RKO (cell line): ENCODE data around the gene GHR.

Source experiments
- DNase-seq: peaks from one replicate; pipeline ENCODE4 v3.0.0-alpha.2; 2016; ENCODE audit warnings: low spot score

The GHR gene

DNA sequence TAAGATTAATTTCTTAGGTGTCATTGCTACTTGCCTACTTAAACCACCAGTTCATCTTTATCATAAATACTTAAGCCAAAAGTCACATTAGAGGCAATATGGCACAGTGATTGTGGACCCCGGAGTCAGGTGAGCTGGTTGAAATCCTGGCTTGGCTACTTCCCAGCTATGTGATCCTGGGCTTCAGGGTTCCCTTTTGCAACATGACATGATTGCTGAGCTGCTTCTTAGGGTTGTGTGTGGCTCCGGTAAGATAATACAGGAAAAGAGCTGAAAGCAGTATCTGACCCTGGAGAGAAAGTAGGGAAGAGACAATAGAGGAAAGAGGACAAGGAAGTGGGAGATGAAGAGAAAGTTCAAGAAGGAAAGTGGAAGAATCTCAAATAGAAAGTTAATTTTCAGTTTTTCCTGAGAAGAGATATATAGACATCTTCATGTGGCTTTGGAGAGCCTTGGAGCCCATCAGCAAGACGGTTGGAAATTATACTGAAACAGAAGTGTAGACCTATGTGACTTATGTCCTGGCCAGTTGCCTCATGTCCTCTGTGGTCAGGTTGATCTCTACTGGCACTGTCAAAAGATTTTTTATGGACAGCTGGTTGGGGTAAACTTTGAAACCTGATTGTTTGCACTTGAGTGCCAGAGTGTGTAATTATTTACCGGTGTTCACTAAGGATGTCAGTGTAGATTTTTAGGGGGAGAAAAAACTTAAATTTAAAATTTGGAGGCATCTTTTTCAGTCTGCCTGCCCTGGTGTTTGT, 93.2 kb downstream of the GHR start:
- no peak for DNase-seq

GRCh38 chr5:42517164-42517563, 93.9 kb downstream of the GHR start:
- no peak for DNase-seq

DNA sequence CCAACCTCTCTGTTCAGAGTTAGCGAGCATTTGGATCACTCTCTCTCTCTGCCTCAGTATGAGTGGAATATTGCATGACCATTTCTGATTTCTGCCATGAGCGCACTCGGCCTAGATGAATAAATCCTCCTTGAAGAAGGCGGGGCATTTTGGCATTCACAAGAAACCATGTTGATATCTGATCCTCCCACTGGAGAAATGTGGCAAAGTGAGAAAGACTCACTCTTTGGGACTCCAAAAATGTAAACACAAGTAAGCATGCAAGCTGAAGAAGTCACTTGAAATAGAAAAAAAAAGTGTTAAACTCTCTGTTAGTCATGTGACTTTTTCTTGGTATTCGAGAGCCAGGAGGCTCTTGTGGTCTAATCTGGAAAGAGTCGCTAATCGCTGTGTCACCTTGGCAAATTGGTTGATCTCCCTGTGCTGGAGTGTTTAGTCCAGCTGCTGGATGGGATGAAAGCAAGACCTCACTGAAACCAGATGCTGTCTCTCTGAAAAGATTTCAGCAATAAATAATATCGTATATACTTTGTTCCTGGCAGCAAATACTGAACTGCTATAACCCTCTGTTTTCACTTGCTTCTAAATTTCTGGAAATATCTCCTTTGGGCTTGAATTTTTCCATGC, 95.5 kb downstream of the GHR start:
- no peak for DNase-seq

- DNase-seq = no peak
Measured at GRCh38 chr5:42520203-42520602, 97.0 kb downstream of the GHR start.

DNA sequence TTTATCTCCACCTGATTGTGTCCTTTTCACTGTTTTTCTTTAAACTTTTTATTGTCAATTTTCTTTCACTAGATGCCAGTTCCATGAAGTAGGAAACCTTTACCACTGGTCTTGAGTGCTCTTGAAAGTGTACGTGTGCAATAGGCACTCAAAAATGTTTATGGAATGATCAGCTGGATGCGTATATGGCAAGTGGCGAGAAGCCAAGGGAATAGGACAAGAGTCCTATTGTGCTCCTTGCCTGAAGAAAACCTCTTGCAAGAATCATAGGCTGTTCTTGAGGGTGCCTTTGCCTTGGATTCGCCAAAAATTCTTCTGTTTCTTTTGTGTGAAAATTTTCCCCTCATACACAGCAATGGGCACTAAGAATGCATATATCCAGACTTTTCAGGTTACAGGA, 97.7 kb downstream of the GHR start:
- DNase-seq = no peak

DNA sequence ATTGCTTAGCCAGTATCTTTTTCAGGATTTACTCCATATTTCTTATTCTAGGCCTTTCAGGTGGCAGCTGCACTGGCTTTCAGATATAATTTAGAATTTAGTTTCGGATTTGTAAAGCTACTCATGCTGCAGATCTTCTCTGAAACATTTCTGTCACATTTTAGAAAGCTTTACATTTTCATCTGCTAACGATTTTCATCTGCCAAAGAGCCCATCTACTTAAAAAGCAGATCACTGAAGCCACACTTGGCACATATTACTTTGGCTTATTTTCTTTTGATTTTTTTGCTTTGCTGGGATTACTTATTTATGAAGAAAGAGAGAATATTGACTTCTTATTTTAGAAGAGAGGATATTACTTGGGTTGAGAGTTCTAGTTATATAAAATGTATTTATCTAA, 98.2 kb downstream of the GHR start:
- DNase-seq = no peak

DNA sequence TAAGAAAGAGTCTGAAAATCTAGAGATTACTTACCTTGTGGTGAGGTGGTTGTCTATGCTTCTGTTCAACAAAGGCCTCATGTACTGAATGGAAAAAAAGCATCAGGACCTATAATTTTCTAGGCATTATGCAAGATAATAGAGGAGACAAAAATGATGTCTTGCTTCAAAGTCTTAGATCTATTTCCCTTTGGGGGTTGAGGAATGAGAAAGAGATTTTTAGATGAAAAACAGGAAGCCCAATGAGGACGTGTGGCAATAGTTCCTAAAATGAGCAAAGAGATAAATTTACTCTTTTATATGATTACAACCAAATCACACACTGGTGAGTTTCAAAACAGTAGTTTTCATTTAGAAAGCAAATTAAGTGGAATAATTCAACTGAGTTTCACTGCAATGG, 99.5 kb downstream of the GHR start:
- no peak for DNase-seq

DNA sequence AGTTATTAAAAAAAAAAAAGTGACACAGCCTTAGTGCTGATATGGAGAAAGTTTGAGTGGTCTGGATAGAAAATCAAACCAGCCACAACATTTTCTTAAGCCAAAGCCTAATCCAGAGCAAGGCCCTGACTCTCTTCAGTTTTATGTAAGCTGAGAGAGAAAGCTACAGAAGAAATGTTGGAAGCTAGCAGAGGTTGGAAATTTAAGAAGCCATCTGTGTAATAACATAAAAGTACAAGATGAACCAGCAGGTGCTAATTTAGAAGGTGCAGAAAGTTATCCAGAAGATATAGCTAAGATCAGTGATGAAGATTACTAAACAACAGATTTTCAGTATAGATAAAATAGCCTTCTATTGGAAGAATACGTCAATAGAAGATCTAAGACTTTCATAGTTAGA, 102.9 kb downstream of the GHR start:
- no peak for DNase-seq

DNA sequence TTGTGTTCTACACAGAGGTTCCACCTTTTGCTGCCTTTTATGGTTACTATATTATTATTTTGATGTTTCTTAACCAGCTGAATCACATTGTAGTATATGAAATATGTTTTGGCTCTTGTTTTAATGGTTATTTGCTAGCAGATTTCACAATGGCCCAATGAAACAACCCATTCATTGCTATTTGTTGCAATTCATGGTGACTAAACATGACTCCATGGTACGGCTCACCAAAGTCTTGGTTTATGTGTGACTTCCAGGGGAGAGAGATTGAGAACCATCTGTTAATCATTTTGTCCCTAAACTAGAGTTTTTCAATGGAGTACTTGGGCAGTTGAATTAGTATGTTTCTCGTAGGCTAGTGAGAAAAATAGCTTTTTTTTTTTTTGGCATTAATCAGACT, 108.4 kb downstream of the GHR start:
- DNase-seq = no peak

GRCh38 chr5:42542106-42542505, 118.9 kb downstream of the GHR start:
- no peak for DNase-seq

GRCh38 chr5:42543774-42544173, 120.5 kb downstream of the GHR start:
- no peak for DNase-seq

GRCh38 chr5:42545038-42545437, 121.8 kb downstream of the GHR start:
- no peak for DNase-seq

- peak; percentile 65 for DNase-seq
Measured at GRCh38 chr5:42547141-42547540, 123.9 kb downstream of the GHR start.

DNA sequence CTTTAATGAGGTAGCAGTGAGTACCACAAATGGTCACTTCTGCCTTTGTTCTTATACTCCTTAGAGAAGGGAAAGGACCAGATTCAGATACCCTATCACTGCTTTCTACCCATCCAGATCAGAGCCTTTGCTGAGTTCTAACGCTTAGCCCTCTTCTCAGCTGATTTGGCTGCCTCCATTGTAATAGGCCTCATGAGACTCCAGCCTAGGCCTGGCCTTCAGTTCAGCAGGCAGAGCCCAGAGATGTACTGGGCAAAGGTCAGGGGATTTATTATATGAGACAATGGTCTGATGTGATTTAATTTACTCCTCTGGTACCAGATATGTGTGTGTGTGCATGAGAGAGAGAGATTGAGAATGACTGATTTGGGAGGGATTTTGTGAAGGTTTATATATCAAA, 124.7 kb downstream of the GHR start:
- no peak for DNase-seq

- no peak for DNase-seq
Measured at GRCh38 chr5:42552597-42552996, 129.4 kb downstream of the GHR start.

- DNase-seq = no peak
Measured at GRCh38 chr5:42553461-42553860, 130.2 kb downstream of the GHR start.

GRCh38 chr5:42555010-42555409, 131.8 kb downstream of the GHR start:
- DNase-seq = no peak

DNA sequence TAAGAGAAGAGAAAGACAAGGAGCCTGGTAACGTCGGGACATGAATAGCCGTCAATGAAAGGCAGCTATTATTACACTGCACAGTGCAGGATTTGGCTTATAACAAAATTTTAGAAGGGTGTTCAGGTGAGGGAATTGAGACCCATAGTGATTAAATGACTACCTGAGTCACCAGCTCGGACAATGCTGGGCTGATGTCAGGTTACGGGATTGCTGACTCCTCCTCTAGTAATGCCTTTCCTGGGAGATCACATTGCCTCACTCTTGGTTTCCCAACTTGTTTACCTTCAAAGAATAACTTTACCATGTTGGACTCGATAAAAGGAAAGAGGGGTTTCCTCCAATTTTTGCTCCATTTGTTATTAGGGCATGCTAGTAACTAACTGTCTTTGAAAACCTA, 132.6 kb downstream of the GHR start:
- DNase-seq = no peak

- DNase-seq = no peak
Measured at GRCh38 chr5:42557689-42558088, 134.4 kb downstream of the GHR start.

DNA sequence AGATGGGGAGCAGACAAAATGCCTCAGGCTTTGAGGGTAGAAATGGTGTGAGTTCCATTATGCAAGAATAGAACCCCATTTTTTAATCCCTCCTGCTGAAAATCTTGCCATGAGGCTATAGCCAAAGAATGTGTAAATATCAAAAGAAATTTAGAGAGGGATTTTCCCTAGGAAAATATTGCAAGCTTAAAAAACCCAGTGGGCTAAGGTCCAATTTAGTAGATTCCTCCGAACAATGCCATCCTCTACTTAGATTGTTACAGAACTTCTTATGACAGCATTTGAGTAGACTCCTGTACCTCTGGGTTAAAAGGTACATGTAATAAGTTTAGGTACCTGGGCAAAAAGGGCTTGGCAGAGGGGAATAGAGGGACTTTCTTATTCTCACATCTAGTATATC, 138.4 kb downstream of the GHR start:
- DNase-seq = no peak

DNA sequence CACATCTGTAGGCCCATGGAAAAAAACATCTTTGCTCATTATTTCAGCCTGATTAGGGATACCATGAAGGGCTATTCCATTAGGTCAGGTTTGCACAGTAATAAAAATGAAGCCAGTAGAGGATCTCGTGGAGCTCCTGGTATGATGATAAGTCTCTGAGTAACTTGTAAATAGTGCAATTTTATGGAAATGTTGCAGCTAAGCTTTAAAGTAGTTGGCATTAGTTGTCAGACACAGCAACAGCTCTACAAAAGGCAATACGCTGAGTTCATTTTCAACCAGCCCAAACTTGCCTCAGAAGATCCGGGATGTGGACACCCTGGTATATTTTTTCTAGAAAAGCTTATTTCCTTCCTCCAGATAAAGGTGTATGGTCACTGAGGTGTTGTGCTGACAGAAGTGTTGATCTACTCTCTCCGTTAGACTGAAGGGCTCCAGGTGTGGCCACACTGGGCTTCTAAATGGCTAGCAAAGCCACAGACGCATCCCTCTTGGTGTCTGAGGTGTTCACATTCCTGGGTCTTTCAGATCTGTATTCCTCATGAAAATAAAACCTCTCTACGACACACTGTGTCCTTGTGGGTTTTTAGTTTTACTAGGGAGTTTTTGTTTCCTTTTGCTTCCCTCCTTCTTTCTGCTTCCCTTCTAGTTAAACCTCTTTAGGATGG, 141.6 kb downstream of the GHR start:
- no peak for DNase-seq

GRCh38 chr5:42566652-42567295, 143.5 kb downstream of the GHR start:
- no peak for DNase-seq

- no peak for DNase-seq
Measured at GRCh38 chr5:42569325-42569724, 146.1 kb downstream of the GHR start.
